Panc1 (cell line): ENCODE measurements around the gene ZSCAN18. TPM values are rescaled to one million over a fixed set of nuclear protein-coding genes. Genes with fewer than 3 reads are reported as not detected.

Experiments
- ATAC-seq: fragments of 200-7000 bp; cut with Tn5 transposase; 2 replicates; pipeline ENCODE4 v1.9.1; 2020; ENCODE audit warnings: mild to moderate bottlenecking, moderate library complexity
- BruUV-seq: library from RNA; stranded (reverse); fragments of 400-500 nt; replicated peaks from 2 replicates; lab custom pipeline; 2021; lab: Mats Ljungman, UMichigan
- CTCF ChIA-PET: fragments of 300-600 bp; sonication (Branson Sonifier 250); formaldehyde crosslinking; loops from one replicate; lab custom pipeline; 2022; ENCODE audit warnings: antibody characterized with exemption; lab: Charles Lee
- POLR2A ChIA-PET: fragments of 300-600 bp; sonication (Branson Sonifier 250); formaldehyde crosslinking; loops from one replicate; lab custom pipeline; 2022; ENCODE audit warnings: antibody characterized with exemption; lab: Charles Lee
- DNase-seq: peaks from one replicate; pipeline ENCODE4 v3.0.0-alpha.2; 2010; ENCODE audit warnings: low read depth, low spot score
- H3K27ac ChIP-seq: 2 replicates; pipeline ENCODE4 v1.5.1; 2011; ENCODE audit warnings: mild to moderate bottlenecking, low read length, inconsistent platforms
- H3K27me3 ChIP-seq: fragments of 200-500 bp; sonication (Bioruptor generic); 2 replicates; pipeline ENCODE4 v1.6.0; 2014; ENCODE audit warnings: low read length, inconsistent platforms; ENCODE audit not compliant: control insufficient read depth, insufficient read depth
- H3K36me3 ChIP-seq: fragments of 200-500 bp; sonication (Bioruptor generic); 2 replicates; pipeline ENCODE4 v1.5.1; 2014; ENCODE audit warnings: inconsistent platforms, mild to moderate bottlenecking, low read length, moderate library complexity; ENCODE audit not compliant: control insufficient read depth, insufficient read depth
- H3K4me1 ChIP-seq: 2 replicates; pipeline ENCODE4 v1.5.1; 2011; ENCODE audit warnings: inconsistent platforms, mild to moderate bottlenecking, low read length, moderate library complexity; ENCODE audit not compliant: control insufficient read depth, insufficient read depth
- H3K4me3 ChIP-seq, 2 experiments: 2 replicates each; pipeline ENCODE4 v1.5.1; 2011 to 2012; ENCODE audit warnings: low read depth in 2 of 2, low read length in 2 of 2, mild to moderate bottlenecking in 2 of 2, inconsistent platforms in 1 of 2, moderate library complexity in 1 of 2
- H3K9me3 ChIP-seq: fragments of 200-500 bp; sonication (Bioruptor generic); 2 replicates; pipeline ENCODE4 v1.5.1; 2014; ENCODE audit warnings: low read depth, mild to moderate bottlenecking, inconsistent platforms, low read length, moderate library complexity; ENCODE audit not compliant: control insufficient read depth, insufficient read depth
- CTCF ChIP-seq: fragments of 450-650 bp; IDR thresholded peaks from 2 replicates; pipeline ENCODE4 v1.5.1; 2017; ENCODE audit warnings: mild to moderate bottlenecking
- POLR2AphosphoS5 ChIP-seq: IDR thresholded peaks from 2 replicates; pipeline ENCODE4 v1.6.1; 2012; ENCODE audit warnings: mild to moderate bottlenecking, low read depth, low read length, moderate library complexity
- SIN3A ChIP-seq: IDR thresholded peaks from 2 replicates; pipeline ENCODE4 v1.6.1; 2012; ENCODE audit warnings: low read depth, mild to moderate bottlenecking, low read length, moderate library complexity, borderline replicate concordance; ENCODE audit not compliant: insufficient read depth
- TCF7L2 ChIP-seq: IDR thresholded peaks from 2 replicates; pipeline ENCODE4 v1.6.1; 2011; ENCODE audit warnings: mild to moderate bottlenecking, low read depth, low read length, inconsistent platforms
- in situ Hi-C: cut with HindIII; loops from 2 replicates; pipeline ENCODE4 v1.10.0; 2016; ENCODE audit warnings: low sequenced_read_pairs, low pct_unique_long_range_greater_than_20kb
- intact Hi-C: fragments of 100-400 bp; cut with micrococcal nuclease; formaldehyde crosslinking; loops from one replicate; pipeline ENCODE4 v1.10.0; 2022; ENCODE audit not compliant: unreplicated experiment
- total RNA-seq: library from RNA; stranded (reverse); gene quantifications from one replicate; pipeline ENCODE4 v1.2.1, GENCODE V29; 2021; ENCODE audit not compliant: unreplicated experiment
- TF ChIP-seq, protein P1 (sequence below), 2 experiments: IDR thresholded peaks; 2 replicates each; pipeline ENCODE4 v1.6.1; 2011 to 2012; ENCODE audit warnings: low read depth in 2 of 2, control low read depth in 1 of 2, low read length in 1 of 2, mild to moderate bottlenecking in 1 of 2, moderate library complexity in 1 of 2; ENCODE audit not compliant: insufficient read depth in 1 of 2

ZSCAN18 gene
- total RNA-seq, 1 experiment from 2014 or later: not detected

DNA sequence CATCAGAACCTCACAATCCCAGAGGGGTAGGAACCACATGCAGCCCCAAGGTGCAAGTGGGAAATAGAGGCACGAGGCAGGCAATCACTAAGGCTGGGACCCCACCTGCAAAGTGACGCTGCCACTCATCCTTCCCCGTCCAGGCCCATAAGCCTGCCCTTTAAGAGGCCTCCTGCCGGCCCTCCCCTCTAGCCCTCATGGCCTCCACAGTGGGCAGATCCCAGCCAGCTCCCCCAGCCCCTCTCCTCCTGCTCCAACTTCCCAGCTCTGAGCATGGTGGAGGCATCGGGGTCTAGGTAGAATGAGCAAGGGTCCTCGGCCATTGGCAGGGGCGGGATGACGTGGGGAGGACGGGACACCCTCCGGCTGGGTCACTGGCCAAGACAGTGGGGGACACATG is 2.7 kb downstream of the ZSCAN18 start:
- ChIA-PET POLR2A (no interaction called here), CTCF (no interaction called here)
- H3K4me3 ChIP-seq: no peak overlapping the region
- intact Hi-C loops (no loop called here), in situ Hi-C loops (no loop called here)
- no peaks in the 10 kb centered on the region for H3K9me3 ChIP-seq
- ATAC-seq (no peak), DNase-seq (no peak)
- no peak overlapping the region for H3K27ac ChIP-seq
- H3K27me3 ChIP-seq: no peaks in the 10 kb centered on the region
- TF ChIP-seq CTCF (no peak), POLR2AphosphoS5 (no peak), TCF7L2 (no peak), SIN3A (no peak)
- TF ChIP-seq, protein P1, sequence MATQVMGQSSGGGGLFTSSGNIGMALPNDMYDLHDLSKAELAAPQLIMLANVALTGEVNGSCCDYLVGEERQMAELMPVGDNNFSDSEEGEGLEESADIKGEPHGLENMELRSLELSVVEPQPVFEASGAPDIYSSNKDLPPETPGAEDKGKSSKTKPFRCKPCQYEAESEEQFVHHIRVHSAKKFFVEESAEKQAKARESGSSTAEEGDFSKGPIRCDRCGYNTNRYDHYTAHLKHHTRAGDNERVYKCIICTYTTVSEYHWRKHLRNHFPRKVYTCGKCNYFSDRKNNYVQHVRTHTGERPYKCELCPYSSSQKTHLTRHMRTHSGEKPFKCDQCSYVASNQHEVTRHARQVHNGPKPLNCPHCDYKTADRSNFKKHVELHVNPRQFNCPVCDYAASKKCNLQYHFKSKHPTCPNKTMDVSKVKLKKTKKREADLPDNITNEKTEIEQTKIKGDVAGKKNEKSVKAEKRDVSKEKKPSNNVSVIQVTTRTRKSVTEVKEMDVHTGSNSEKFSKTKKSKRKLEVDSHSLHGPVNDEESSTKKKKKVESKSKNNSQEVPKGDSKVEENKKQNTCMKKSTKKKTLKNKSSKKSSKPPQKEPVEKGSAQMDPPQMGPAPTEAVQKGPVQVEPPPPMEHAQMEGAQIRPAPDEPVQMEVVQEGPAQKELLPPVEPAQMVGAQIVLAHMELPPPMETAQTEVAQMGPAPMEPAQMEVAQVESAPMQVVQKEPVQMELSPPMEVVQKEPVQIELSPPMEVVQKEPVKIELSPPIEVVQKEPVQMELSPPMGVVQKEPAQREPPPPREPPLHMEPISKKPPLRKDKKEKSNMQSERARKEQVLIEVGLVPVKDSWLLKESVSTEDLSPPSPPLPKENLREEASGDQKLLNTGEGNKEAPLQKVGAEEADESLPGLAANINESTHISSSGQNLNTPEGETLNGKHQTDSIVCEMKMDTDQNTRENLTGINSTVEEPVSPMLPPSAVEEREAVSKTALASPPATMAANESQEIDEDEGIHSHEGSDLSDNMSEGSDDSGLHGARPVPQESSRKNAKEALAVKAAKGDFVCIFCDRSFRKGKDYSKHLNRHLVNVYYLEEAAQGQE (IDR thresholded peaks at IDR 0.05; ENCODE audit: insufficient read depth in 1 of 2, low read depth in 2 of 2, low read length in 1 of 2): no peak
- H3K4me1 ChIP-seq: no peaks in the 10 kb centered on the region
- no TSS peak for BruUV-seq
- H3K36me3 ChIP-seq: no peaks in the 10 kb centered on the region

DNA sequence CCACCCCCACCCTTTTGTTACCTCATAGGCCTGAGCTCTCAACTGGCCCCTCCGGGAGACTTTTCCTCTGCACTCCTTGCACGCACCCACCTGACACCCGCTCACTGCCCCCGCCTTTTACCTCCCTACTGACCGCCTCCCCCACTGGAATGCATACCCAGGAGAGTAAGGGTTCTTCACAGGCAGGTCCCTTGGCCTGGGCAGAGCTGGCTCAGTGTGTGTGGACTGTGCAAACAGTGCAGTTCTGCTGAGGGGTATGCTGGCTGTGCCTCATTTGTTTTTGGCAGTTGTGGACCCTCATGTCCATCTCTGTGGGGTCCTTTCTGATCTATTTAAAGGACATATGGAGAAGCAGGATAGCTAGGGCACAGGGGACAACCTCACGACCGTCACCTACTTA is 5.0 kb downstream of the ZSCAN18 start:
- BruUV-seq: no TSS peak
- Histone ChIP-seq H3K27ac (no peak overlapping the region), H3K4me3 (no peak overlapping the region), H3K4me1 (no peaks in the 10 kb centered on the region), H3K27me3 (no peaks in the 10 kb centered on the region), H3K36me3 (no peaks in the 10 kb centered on the region), H3K9me3 (peaks cover 2% of the 10 kb centered on the region; the same call in 1 of the 2 replicates)
- ChIA-PET POLR2A (interaction anchor here (0.6 to 0.7 kb wide), 2 partner anchors 19 to 267 kb away, joined by 3 to 14 read pairs; no protein-coding TSS in a partner anchor), CTCF (interaction anchor here (1.2 kb wide), 1 partner anchor 234 kb away, joined by 6 read pairs; the partner anchor contains the start of gene ZSCAN22)
- ATAC-seq: no peak
- in situ Hi-C loops (no loop called here), intact Hi-C loops (no loop called here)
- TF ChIP-seq CTCF (no peak), TCF7L2 (no peak), SIN3A (no peak), POLR2AphosphoS5 (no peak)
- TF ChIP-seq, protein P1 (IDR thresholded peaks at IDR 0.05; ENCODE audit: insufficient read depth in 1 of 2, low read depth in 2 of 2, low read length in 1 of 2): no peak
- no peak for DNase-seq
